ENCODE results near the gene SIK2. TPM values are rescaled to one million over a fixed set of nuclear protein-coding genes. Genes with fewer than 3 reads are reported as not detected.

The SIK2 gene
- total and polyA plus RNA-seq, 9 of the 15 experiments (the other 6 are each of a cell fraction or from before 2014, with no cell fraction given), result 0.74 to 11.6 (median 3.8) TPM

- Histone ChIP-seq H3K4me3 (no peak overlapping the region), H3K9ac (ENCODE audit: insufficient read depth in 1 of 2, low read depth in 2 of 2, low read length in 2 of 2) (no peak overlapping the region), H3K27me3 (ENCODE audit: control insufficient read depth in 2 of 2, insufficient read depth in 2 of 2, low read length in 2 of 2) (no peaks in the 10 kb centered on the region), H3K79me2 (ENCODE audit: control insufficient read depth, insufficient read depth, low read length) (no peaks in the 10 kb centered on the region), H3K4me1 (replicated peaks in 1 of 2; ENCODE audit: control insufficient read depth in 2 of 2, insufficient read depth in 2 of 2, low read length in 2 of 2) (peaks cover 0 to 3% of the 10 kb centered on the region in 2 experiments; a peak in 2 of 5 replicates), H3K9me1 (ENCODE audit: control insufficient read depth, insufficient read depth, low read length) (no peaks in the 10 kb centered on the region), H3K36me3 (ENCODE audit: control insufficient read depth, insufficient read depth, low read length) (peaks cover 6% of the 10 kb centered on the region; the same call in 1 of the 3 replicates), H3K9me3 (replicated peaks; ENCODE audit: control insufficient read depth, insufficient read depth, low read depth, low read length) (no peaks in the 10 kb centered on the region), H3K27ac (ENCODE audit: extremely low read depth, low read depth, low read length) (peak overlapping the region; percentile 62; the same call in 1 of the 3 replicates), H2AFZ (ENCODE audit: low read depth, low read length) (peak overlapping the region; percentile 71; the same call in 1 of the 2 replicates), H3K4me2 (ENCODE audit: insufficient read depth, low read length) (no peak overlapping the region), H4K20me1 (replicated peaks; ENCODE audit: control insufficient read depth, insufficient read depth, low read length) (no peaks in the 10 kb centered on the region)
- ChIA-PET CTCF (ENCODE audit: low intra/inter-chr PET ratio) (no interaction called here), POLR2A (no interaction called here)
- TF ChIP-seq CBX2 (IDR thresholded peaks at IDR 0.05; ENCODE audit: insufficient read depth, low read length, poor library complexity, severe bottlenecking) (no peak), TCF15 (CRISPR knock-in tag; IDR thresholded peaks at IDR 0.05) (no peak), ZNF174 (CRISPR knock-in tag; IDR thresholded peaks at IDR 0.05) (no peak), MCM5 (IDR thresholded peaks at IDR 0.05; ENCODE audit: low read depth) (no peak), HNRNPK (IDR thresholded peaks at IDR 0.05; ENCODE audit: low read depth, low read length, poor library complexity, severe bottlenecking) (peak; percentile 32), VEZF1 (CRISPR knock-in tag; IDR thresholded peaks at IDR 0.05) (peak; percentile 36), USF1 (CRISPR knock-in tag; IDR thresholded peaks at IDR 0.05) (no peak), XRCC3 (IDR thresholded peaks at IDR 0.05) (no peak)
- FAIRE-seq (no peak), DNase-seq (ENCODE audit: extremely low read depth in 1 of 4, low spot score in 3 of 4) (peak in 3 of 4 experiments; percentile 15 to 23 (median 22)), ATAC-seq (no peak; the same call in 1 of the 3 replicates)
- intact Hi-C loops (cut with micrococcal nuclease) (no loop called here), in situ Hi-C loops (cut with MboI) (no loop called here)
- no TSS peak for BruUV-seq (replicated peaks)
- 57% methylated on average over 4 of the region's 5 CpGs for WGBS (ENCODE audit: insufficient coverage, low coverage, missing lambda C conversion rate)
These were observed 32.9 kb downstream of the SIK2 start for GRCh38 chr11:111634981-111635705.
